DMS 273 (cell line): ENCODE data around the gene MAP3K19.
A peak's percentile ranks its signal among the peaks of the same experiment; 100 is the strongest.
"Not testable (repeated sequence)": the region's sequence is repeated elsewhere in the genome, so short reads cannot be mapped to it uniquely, and the experiment has no call there.

Experiments
- DNase-seq: peaks from one replicate; lab custom pipeline; 2025; ENCODE audit not compliant: unreplicated experiment; lab: John Stamatoyannopoulos, UW

The MAP3K19 gene

GRCh38 chr2:135052042-135052876 lies 5.0 kb upstream of the MAP3K19 start, which contains the start of gene RAB3GAP1:
Gene RAB3GAP1, plus strand, starts transcription at chr2:135052292. Its CDS starts 16 bp downstream, at chr2:135052308.
- DNase-seq = peak; percentile 91

- no peak for DNase-seq
Measured at GRCh38 chr2:135050684-135051083, 3.4 kb upstream of the MAP3K19 start.

- DNase-seq = no peak
Measured at GRCh38 chr2:135050132-135050531, 2.9 kb upstream of the MAP3K19 start.

GRCh38 chr2:135048122-135048521 lies 875 bp upstream of the MAP3K19 start:
- no peak for DNase-seq

GRCh38 chr2:135043345-135043744 lies 3.9 kb downstream of the MAP3K19 start:
- no peak for DNase-seq

GRCh38 chr2:135037831-135038230 lies 9.4 kb downstream of the MAP3K19 start:
- no peak for DNase-seq

GRCh38 chr2:135033216-135033615 lies 14.0 kb downstream of the MAP3K19 start:
- not testable (repeated sequence) for DNase-seq

GRCh38 chr2:135030826-135031225 lies 16.4 kb downstream of the MAP3K19 start:
- DNase-seq = peak; percentile 12

- no peak for DNase-seq
Measured at GRCh38 chr2:135029481-135030134, 17.6 kb downstream of the MAP3K19 start.

- DNase-seq = no peak
Measured at GRCh38 chr2:135023886-135024485, 23.3 kb downstream of the MAP3K19 start.

GRCh38 chr2:135022952-135023880 lies 24.0 kb downstream of the MAP3K19 start:
- DNase-seq = no peak

GRCh38 chr2:135021618-135022017 lies 25.6 kb downstream of the MAP3K19 start:
- DNase-seq = no peak

- no peak for DNase-seq
Measured at GRCh38 chr2:135011633-135012032, 35.6 kb downstream of the MAP3K19 start.

GRCh38 chr2:135010200-135010942 lies 36.9 kb downstream of the MAP3K19 start:
- no peak for DNase-seq

- DNase-seq = no peak
Measured at GRCh38 chr2:135009339-135009738, 37.9 kb downstream of the MAP3K19 start.

GRCh38 chr2:135005753-135006152 lies 41.5 kb downstream of the MAP3K19 start:
- DNase-seq = no peak

- DNase-seq = peak; percentile 92
Measured at GRCh38 chr2:135004005-135004746, 43.1 kb downstream of the MAP3K19 start.

GRCh38 chr2:135002836-135003235 lies 44.4 kb downstream of the MAP3K19 start:
- no peak for DNase-seq

GRCh38 chr2:134999521-134999920 lies 47.7 kb downstream of the MAP3K19 start:
- peak; percentile 72 for DNase-seq
